GM12878 (cell line): ENCODE measurements around the gene TMEM254. TPM values are rescaled to one million over a fixed set of nuclear protein-coding genes. Genes with fewer than 3 reads are reported as not detected.

Experiments used
- ATAC-seq: fragments of 200-7000 bp; cut with Tn5 transposase; 3 replicates; pipeline ENCODE4 v1.9.1; 2020; ENCODE audit warnings: mild to moderate bottlenecking, moderate library complexity
- BruUV-seq: library from RNA; stranded (reverse); fragments of 400-500 nt; replicated peaks from 2 replicates; lab custom pipeline; 2021; lab: Mats Ljungman, UMichigan
- CTCF ChIA-PET: fragments of 300-600 bp; sonication (Branson Sonifier 250); formaldehyde crosslinking; extraction: SDS; loops from one replicate; lab custom pipeline; 2021; ENCODE audit warnings: inconsistent platforms; lab: Yijun Ruan, JAX
- POLR2A ChIA-PET: fragments of 350-600 bp; formaldehyde crosslinking; extraction: SDS; loops from one replicate; lab custom pipeline; 2021; ENCODE audit warnings: inconsistent platforms; lab: Charles Lee
- RAD21 ChIA-PET: fragments of 300-600 bp; sonication (Branson Sonifier 250); formaldehyde crosslinking; loops from one replicate; lab custom pipeline; 2023; ENCODE audit warnings: antibody characterized with exemption; ENCODE audit not compliant: unreplicated experiment; lab: Charles Lee
- SMC1A ChIA-PET: fragments of 300-600 bp; sonication (Branson Sonifier 250); formaldehyde crosslinking; loops from one replicate; lab custom pipeline; 2023; ENCODE audit not compliant: unreplicated experiment, uncharacterized antibody; lab: Charles Lee
- DNase-seq: peaks from one replicate; pipeline ENCODE4 v3.0.0-alpha.2; 2011; ENCODE audit warnings: low read depth, low spot score
- FAIRE-seq: peaks from 3 replicates; lab custom pipeline; 2011; peaks lifted over from hg19 to GRCh38; lab: Jason Lieb, UNC
- H2AFZ ChIP-seq: 2 replicates; pipeline ENCODE4 v1.6.0; 2011; ENCODE audit warnings: low read depth, low read length, control low read depth; ENCODE audit not compliant: control insufficient read depth
- H3K27ac ChIP-seq: 2 replicates; pipeline ENCODE4 v1.5.1; 2011; ENCODE audit warnings: control low read depth; ENCODE audit not compliant: control insufficient read depth, insufficient read depth
- H3K27me3 ChIP-seq, 2 experiments: replicated peaks in 1 of 2; 2 replicates each; pipeline versions ENCODE4 v1.6.0 to v1.6.1; 2011; ENCODE audit warnings: low read length in 1 of 2; ENCODE audit not compliant: control insufficient read depth in 2 of 2, insufficient read depth in 2 of 2
- H3K36me3 ChIP-seq, 2 experiments: 2 replicates each; pipeline ENCODE4 v1.5.1; 2011; ENCODE audit warnings: low read length in 1 of 2; ENCODE audit not compliant: control insufficient read depth in 2 of 2, insufficient read depth in 2 of 2
- H3K4me1 ChIP-seq: 2 replicates; pipeline ENCODE4 v1.6.1; 2011; ENCODE audit warnings: mild to moderate bottlenecking, low read length, moderate library complexity, mixed read lengths; ENCODE audit not compliant: control insufficient read depth, insufficient read depth
- H3K4me2 ChIP-seq: 2 replicates; pipeline ENCODE4 v1.6.0; 2011; ENCODE audit warnings: control low read depth; ENCODE audit not compliant: control insufficient read depth, insufficient read depth
- H3K4me3 ChIP-seq: fragments of 200-600 bp; sonication (generic); 2 replicates; pipeline ENCODE4 v1.5.1; 2016
- H3K79me2 ChIP-seq: 2 replicates; pipeline ENCODE4 v1.6.0; 2011; ENCODE audit warnings: low read length; ENCODE audit not compliant: control insufficient read depth, insufficient read depth
- H3K9ac ChIP-seq: 2 replicates; pipeline ENCODE4 v1.8.0; 2011; ENCODE audit warnings: low read length, control low read depth, mixed read lengths; ENCODE audit not compliant: control insufficient read depth, insufficient read depth
- H3K9me3 ChIP-seq: replicated peaks from 3 replicates; pipeline ENCODE4 v1.5.1; 2011; ENCODE audit warnings: mild to moderate bottlenecking, low read length; ENCODE audit not compliant: control insufficient read depth, insufficient read depth
- H4K20me1 ChIP-seq: 2 replicates; pipeline ENCODE4 v1.6.0; 2011; ENCODE audit not compliant: control insufficient read depth, insufficient read depth
- BACH1 ChIP-seq: fragments of 450-650 bp; IDR thresholded peaks from 2 replicates; pipeline ENCODE4 v1.6.1; 2017; ENCODE audit warnings: mild to moderate bottlenecking, borderline replicate concordance
- CHD1 ChIP-seq: IDR thresholded peaks from 2 replicates; pipeline ENCODE4 v1.6.1; 2012; ENCODE audit warnings: low read depth, low read length, improper control_type of control experiment
- CTCF ChIP-seq, 3 experiments: IDR thresholded peaks in 2 of 3; conservative IDR thresholded peaks in 1 of 3; 2 replicates each; pipeline ENCODE4 v1.5.1; 2011; ENCODE audit warnings: low read depth in 3 of 3, low read length in 3 of 3, mild to moderate bottlenecking in 3 of 3, control low read depth in 2 of 3, moderate library complexity in 2 of 3, inconsistent platforms in 1 of 3, mixed read lengths in 1 of 3; ENCODE audit not compliant: control insufficient read depth in 2 of 3, insufficient read depth in 1 of 3; ENCODE audit errors: extremely low read depth in 1 of 3
- KAT2A ChIP-seq: conservative IDR thresholded peaks from 2 replicates; pipeline ENCODE4 v1.6.1; 2011; ENCODE audit warnings: low read depth, low read length; ENCODE audit not compliant: control insufficient read depth
- LARP7 ChIP-seq: fragments of 450-650 bp; IDR thresholded peaks from 2 replicates; pipeline ENCODE4 v1.6.1; 2017; ENCODE audit warnings: mild to moderate bottlenecking
- MYC ChIP-seq: IDR thresholded peaks from 2 replicates; pipeline ENCODE4 v1.6.1; 2011; ENCODE audit warnings: mild to moderate bottlenecking, low read length, moderate library complexity, inconsistent platforms; ENCODE audit not compliant: insufficient read depth, insufficient replicate concordance, insufficient read length, severe bottlenecking
- PAX8 ChIP-seq: fragments of 450-650 bp; IDR thresholded peaks from 2 replicates; pipeline ENCODE4 v1.6.1; 2017; ENCODE audit warnings: mild to moderate bottlenecking, moderate library complexity
- PBX3 ChIP-seq: IDR thresholded peaks from 2 replicates; pipeline ENCODE4 v1.6.1; 2011; ENCODE audit warnings: mild to moderate bottlenecking, low read depth, low read length, moderate library complexity; ENCODE audit not compliant: insufficient replicate concordance
- RFX5 ChIP-seq: IDR thresholded peaks from 2 replicates; pipeline ENCODE4 v1.6.1; 2011; ENCODE audit warnings: low read depth, low read length, improper control_type of control experiment
- SRF ChIP-seq, 2 experiments: IDR thresholded peaks; 2 replicates each; pipeline ENCODE4 v1.6.1; 2011; ENCODE audit warnings: low read depth in 2 of 2, low read length in 2 of 2, mild to moderate bottlenecking in 1 of 2, moderate library complexity in 1 of 2
- TCF12 ChIP-seq: IDR thresholded peaks from 2 replicates; pipeline ENCODE4 v1.6.1; 2011; ENCODE audit warnings: low read depth, mild to moderate bottlenecking, low read length
- ZBTB11 ChIP-seq: fragments of 450-650 bp; formaldehyde crosslinking; IDR thresholded peaks from 2 replicates; pipeline ENCODE4 v1.5.0; 2022; ENCODE audit warnings: mild to moderate bottlenecking, missing genetic modification characterization
- WGBS: methylation state at CpG from one replicate; pipeline ENCODE4 v1.1.6; 2016; ENCODE audit warnings: low lambda C conversion rate; ENCODE audit not compliant: insufficient replicate concordance, insufficient coverage; ENCODE audit errors: missing lambda C conversion rate; 5-methylcytosine and 5-hydroxymethylcytosine counted together
- in situ Hi-C: fragments of 300-500 bp; cut with MboI; formaldehyde crosslinking; loops from 9 replicates; pipeline ENCODE4 v1.14.3; 2018; ENCODE audit warnings: mixed read lengths
- intact Hi-C: fragments of 100-400 bp; cut with micrococcal nuclease; formaldehyde crosslinking; loops from one replicate; pipeline ENCODE4 v1.14.2; 2022; ENCODE audit not compliant: unreplicated experiment
- polyA plus RNA-seq, 11 experiments: library from polyadenylated mRNA; depleted of rRNA in 4 of 11; unstranded in 6 of 11; stranded (reverse) in 5 of 11; fragments of >200 nt; fragmentation: Nextera tagmentation in 4 of 11; fragmentation: Illumina TruSeq in 1 of 11; extraction: Ambion mirVana in 4 of 11; extraction: Trizol in 1 of 11; gene quantifications; 1 replicate in 1 of 11; 2 replicates in 10 of 11; pipeline versions ENCODE4 v1.2.1 to v1.2.3, GENCODE V29; 2011 to 2016; ENCODE audit warnings: inconsistent platforms in 2 of 11, missing spikeins in 2 of 11, low read depth in 1 of 11
- total RNA-seq, 4 experiments: library from RNA; depleted of rRNA in 3 of 4; stranded (reverse); fragments of >200 nt in 3 of 4; fragmentation: Illumina TruSeq in 1 of 4; extraction: Trizol in 1 of 4; gene quantifications; 2 replicates each; pipeline versions ENCODE4 v1.2.1 to v1.2.3, GENCODE V29; 2013 to 2021
- TF ChIP-seq, protein P1 (sequence below): fragments of 450-650 bp; IDR thresholded peaks from 2 replicates; pipeline ENCODE4 v1.6.1; 2016; ENCODE audit warnings: mild to moderate bottlenecking

Gene TMEM254
- total and polyA plus RNA-seq, 10 of the 15 experiments (the other 5 are each of a cell fraction or from before 2014, with no cell fraction given), result 5.6 to 29.0 (median 13.1) TPM

DNA sequence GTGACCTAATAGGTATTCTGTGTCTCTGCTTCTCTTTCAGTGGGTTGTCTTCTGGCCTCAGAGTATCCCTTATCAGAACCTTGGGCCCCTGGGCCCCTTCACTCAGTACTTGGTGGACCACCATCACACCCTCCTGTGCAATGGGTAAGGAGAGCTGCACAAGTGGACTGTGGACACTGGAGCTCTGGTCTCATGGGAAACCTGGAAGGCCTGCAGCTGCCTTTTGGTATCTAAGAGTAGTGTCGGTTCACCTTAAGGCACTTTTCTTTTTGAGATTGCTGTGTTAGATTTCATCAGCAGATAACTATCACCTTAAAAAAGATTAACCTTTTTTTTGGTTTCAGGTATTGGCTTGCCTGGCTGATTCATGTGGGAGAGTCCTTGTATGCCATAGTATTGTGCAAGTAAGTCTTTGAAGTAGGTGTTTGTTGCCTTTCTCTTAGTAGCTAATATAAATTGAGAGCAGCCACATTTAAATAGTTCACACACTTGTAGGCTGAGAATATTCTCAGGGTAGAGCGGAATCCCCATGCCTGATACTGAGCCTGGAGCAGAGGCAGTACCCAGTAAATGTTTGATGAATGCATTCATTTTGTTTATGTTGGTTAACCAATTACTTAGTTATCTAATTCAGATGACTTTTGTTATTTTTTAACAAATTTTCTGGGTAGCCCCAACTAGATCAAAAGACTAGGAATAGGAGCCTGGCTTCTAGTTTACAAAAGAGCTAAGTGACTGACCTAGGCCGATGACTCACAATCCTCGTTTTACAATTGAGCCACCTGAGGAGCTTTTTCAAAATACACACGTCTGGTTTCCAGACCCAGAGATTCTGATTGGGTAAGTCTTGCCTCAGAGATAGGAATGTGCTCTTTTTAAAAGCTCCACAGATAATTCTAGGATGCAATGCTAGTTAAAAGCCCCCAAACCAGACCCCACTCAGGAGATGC lies 3.6 kb downstream of the TMEM254 start:
- intact Hi-C loops, result no loop called here
- H3K9ac ChIP-seq, result no peak overlapping the region
- H3K4me2 ChIP-seq, result no peak overlapping the region
- no peak for DNase-seq
- ChIA-PET POLR2A (interaction anchor here (1.0 kb wide), 1 partner anchor 105 kb away, joined by 3 read pairs; no protein-coding TSS in a partner anchor), RAD21 (no interaction called here), CTCF (no interaction called here), SMC1A (interaction anchor here (0.9 kb wide), 1 partner anchor 22 kb away, joined by 3 read pairs; no protein-coding TSS in a partner anchor)
- H3K27ac ChIP-seq, result no peak overlapping the region
- no peak for FAIRE-seq
- H4K20me1 ChIP-seq, result no peaks in the 10 kb centered on the region
- H3K9me3 ChIP-seq, result no peaks in the 10 kb centered on the region
- no peak for ATAC-seq
- H3K79me2 ChIP-seq, result no peaks in the 10 kb centered on the region
- H3K4me1 ChIP-seq, result peaks cover 4% of the 10 kb centered on the region
- no peaks in the 10 kb centered on the region for H3K27me3 ChIP-seq
- 53% methylated on average over 5 of the region's 5 CpGs for WGBS
- no peak overlapping the region for H2AFZ ChIP-seq
- no TSS peak for BruUV-seq
- in situ Hi-C loops, result no loop called here
- no peaks in the 10 kb centered on the region for H3K36me3 ChIP-seq
- no peak overlapping the region for H3K4me3 ChIP-seq
- TF ChIP-seq BACH1 (no peak), CHD1 (no peak), CTCF (IDR thresholded peaks at IDR 0.05 in 2 of 3, conservative IDR thresholded peaks at IDR 0.05 in 1 of 3; ENCODE audit: control insufficient read depth in 2 of 3, extremely low read depth in 1 of 3, insufficient read depth in 1 of 3, low read depth in 3 of 3, low read length in 3 of 3) (no peak), PBX3 (no peak), KAT2A (no peak), MYC (no peak), PAX8 (no peak), LARP7 (no peak), ZBTB11 (no peak), TCF12 (no peak), RFX5 (no peak), SRF (IDR thresholded peaks at IDR 0.05; ENCODE audit: low read depth in 2 of 2, low read length in 2 of 2) (no peak)
- TF ChIP-seq, protein P1, sequence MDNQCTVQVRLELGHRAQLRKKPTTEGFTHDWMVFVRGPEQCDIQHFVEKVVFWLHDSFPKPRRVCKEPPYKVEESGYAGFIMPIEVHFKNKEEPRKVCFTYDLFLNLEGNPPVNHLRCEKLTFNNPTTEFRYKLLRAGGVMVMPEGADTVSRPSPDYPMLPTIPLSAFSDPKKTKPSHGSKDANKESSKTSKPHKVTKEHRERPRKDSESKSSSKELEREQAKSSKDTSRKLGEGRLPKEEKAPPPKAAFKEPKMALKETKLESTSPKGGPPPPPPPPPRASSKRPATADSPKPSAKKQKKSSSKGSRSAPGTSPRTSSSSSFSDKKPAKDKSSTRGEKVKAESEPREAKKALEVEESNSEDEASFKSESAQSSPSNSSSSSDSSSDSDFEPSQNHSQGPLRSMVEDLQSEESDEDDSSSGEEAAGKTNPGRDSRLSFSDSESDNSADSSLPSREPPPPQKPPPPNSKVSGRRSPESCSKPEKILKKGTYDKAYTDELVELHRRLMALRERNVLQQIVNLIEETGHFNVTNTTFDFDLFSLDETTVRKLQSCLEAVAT, result no peak
